HFFc6 (cell line): ENCODE results near the gene OR13C2. TPM values are rescaled to one million over a fixed set of nuclear protein-coding genes. Genes with fewer than 3 reads are reported as not detected.
A peak's percentile ranks its signal among the peaks of the same experiment; 100 is the strongest.
"Not testable (repeated sequence)": the region's sequence is repeated elsewhere in the genome, so short reads cannot be mapped to it uniquely, and the experiment has no call there.

ENCODE experiments used
- DNase-seq: peaks from one replicate; pipeline ENCODE4 v3.0.0-alpha.2; 2018
- H3K27ac Mint-ChIP-seq: 2 replicates; pipeline ENCODE4 v1.8.0; 2020; ENCODE audit warnings: mild to moderate bottlenecking, mixed read lengths
- H3K27me3 Mint-ChIP-seq: 2 replicates; pipeline ENCODE4 v1.8.0; 2021; ENCODE audit warnings: mild to moderate bottlenecking, moderate library complexity, mixed read lengths; ENCODE audit not compliant: insufficient read depth
- H3K36me3 Mint-ChIP-seq: 2 replicates; pipeline ENCODE4 v1.8.0; 2021; ENCODE audit warnings: low read depth, mixed read lengths
- H3K4me1 Mint-ChIP-seq: 2 replicates; pipeline ENCODE4 v1.8.0; 2020; ENCODE audit warnings: low read depth, mixed read lengths
- H3K4me3 Mint-ChIP-seq: 2 replicates; pipeline ENCODE4 v1.8.0; 2020; ENCODE audit warnings: mild to moderate bottlenecking, moderate library complexity, mixed read lengths
- H3K9me3 Mint-ChIP-seq: 2 replicates; pipeline ENCODE4 v1.8.0; 2020; ENCODE audit warnings: mild to moderate bottlenecking, mixed read lengths
- total RNA-seq, 6 experiments: library from RNA; stranded (reverse); fragmentation: NEBNext Ultra II Directional; extraction: Animal tissue kit (Norgen Biotek cat#: 25700); gene quantifications; 2 replicates in 1 of 6; 3 replicates in 5 of 6; pipeline ENCODE4 v1.2.3, GENCODE V29; 2021
- TF ChIP-seq, protein P1 (sequence below): fragments of 200-600 bp; sonication (generic); IDR thresholded peaks from 2 replicates; pipeline ENCODE4 v1.5.0; 2021; ENCODE audit warnings: antibody characterized with exemption, mild to moderate bottlenecking

OR13C2 gene
- total RNA-seq, 6 experiments from 2014 or later = not detected

DNA sequence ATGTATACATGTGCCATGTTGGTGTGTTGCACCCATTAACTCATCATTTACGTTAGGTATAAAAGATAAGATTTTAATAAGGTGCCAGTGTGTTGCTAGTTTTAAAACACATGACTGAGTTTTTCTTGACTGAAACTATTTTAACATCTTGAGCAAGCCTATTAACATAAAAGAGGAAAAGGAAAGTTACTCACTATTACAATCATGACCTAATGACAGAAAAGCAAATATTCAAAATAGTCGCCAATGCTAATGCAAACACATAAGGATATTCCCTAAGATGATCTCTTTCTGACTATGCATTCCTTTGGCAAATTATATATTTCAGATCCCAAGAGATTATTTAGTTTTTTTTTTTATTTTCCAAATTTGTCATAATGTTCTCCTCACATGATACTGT, 5.8 kb upstream of the OR13C2 start:
- Mint-ChIP-seq H3K9me3 (peaks cover 8% of the 10 kb centered on the region), H3K27ac (no peak overlapping the region), H3K27me3 (no peaks in the 10 kb centered on the region), H3K4me1 (no peaks in the 10 kb centered on the region), H3K36me3 (no peaks in the 10 kb centered on the region; the same call in 1 of the 2 replicates), H3K4me3 (no peak overlapping the region)
- no peak for DNase-seq
- TF ChIP-seq, protein P1, sequence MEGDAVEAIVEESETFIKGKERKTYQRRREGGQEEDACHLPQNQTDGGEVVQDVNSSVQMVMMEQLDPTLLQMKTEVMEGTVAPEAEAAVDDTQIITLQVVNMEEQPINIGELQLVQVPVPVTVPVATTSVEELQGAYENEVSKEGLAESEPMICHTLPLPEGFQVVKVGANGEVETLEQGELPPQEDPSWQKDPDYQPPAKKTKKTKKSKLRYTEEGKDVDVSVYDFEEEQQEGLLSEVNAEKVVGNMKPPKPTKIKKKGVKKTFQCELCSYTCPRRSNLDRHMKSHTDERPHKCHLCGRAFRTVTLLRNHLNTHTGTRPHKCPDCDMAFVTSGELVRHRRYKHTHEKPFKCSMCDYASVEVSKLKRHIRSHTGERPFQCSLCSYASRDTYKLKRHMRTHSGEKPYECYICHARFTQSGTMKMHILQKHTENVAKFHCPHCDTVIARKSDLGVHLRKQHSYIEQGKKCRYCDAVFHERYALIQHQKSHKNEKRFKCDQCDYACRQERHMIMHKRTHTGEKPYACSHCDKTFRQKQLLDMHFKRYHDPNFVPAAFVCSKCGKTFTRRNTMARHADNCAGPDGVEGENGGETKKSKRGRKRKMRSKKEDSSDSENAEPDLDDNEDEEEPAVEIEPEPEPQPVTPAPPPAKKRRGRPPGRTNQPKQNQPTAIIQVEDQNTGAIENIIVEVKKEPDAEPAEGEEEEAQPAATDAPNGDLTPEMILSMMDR = no peak

DNA sequence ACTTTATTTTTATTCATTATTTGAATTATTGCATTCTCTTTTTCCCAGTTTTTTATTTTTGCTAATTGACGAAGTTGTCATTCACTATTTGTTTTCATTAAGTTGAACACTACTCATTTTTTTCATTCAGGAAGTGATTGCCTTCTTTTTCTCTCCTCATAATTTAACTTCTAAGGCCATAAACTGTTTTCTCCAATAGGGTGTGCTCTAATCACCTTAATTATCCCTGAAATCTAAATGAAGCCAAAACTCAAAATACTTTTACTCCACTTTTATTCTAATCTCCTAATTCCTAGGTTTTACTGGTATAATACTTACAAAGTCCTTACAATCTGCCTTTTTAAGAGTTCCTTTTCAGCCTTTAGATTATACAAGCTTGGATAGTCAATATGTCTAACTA, 2.9 kb upstream of the OR13C2 start:
- Mint-ChIP-seq H3K4me3 (no peak overlapping the region), H3K27me3 (no peaks in the 10 kb centered on the region), H3K27ac (no peak overlapping the region), H3K36me3 (no peaks in the 10 kb centered on the region; the same call in 1 of the 2 replicates), H3K4me1 (no peaks in the 10 kb centered on the region), H3K9me3 (peaks cover 11% of the 10 kb centered on the region)
- DNase-seq = no peak
- TF ChIP-seq, protein P1 = peak; percentile 16; the same call in 1 of the 2 replicates

DNA sequence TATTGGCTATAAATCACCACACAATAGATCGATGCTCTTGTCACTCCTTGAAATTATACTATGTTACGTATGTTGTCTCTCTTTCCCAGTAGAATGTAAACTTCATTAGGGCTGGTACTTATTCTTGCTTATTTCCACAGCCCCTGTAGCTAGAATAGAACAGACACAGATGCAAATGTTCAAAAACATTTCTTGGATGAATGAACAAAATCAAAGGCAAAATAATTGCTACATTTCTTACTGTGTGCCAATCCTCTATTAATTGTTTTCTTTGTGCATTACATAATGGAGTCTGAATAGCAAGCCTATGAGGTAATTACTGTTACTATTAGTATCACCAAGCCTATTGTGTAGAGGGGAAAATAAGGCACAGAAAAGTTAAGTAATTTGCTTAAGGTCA, 725 bp upstream of the OR13C2 start:
- peaks cover 15% of the 10 kb centered on the region; the same call in 1 of the 2 replicates for H3K9me3 Mint-ChIP-seq
- H3K4me3 Mint-ChIP-seq = no peak overlapping the region
- H3K27ac Mint-ChIP-seq = no peak overlapping the region
- DNase-seq = no peak
- no peaks in the 10 kb centered on the region for H3K27me3 Mint-ChIP-seq
- no peaks in the 10 kb centered on the region for H3K36me3 Mint-ChIP-seq
- no peaks in the 10 kb centered on the region for H3K4me1 Mint-ChIP-seq
- TF ChIP-seq, protein P1 = no peak

DNA sequence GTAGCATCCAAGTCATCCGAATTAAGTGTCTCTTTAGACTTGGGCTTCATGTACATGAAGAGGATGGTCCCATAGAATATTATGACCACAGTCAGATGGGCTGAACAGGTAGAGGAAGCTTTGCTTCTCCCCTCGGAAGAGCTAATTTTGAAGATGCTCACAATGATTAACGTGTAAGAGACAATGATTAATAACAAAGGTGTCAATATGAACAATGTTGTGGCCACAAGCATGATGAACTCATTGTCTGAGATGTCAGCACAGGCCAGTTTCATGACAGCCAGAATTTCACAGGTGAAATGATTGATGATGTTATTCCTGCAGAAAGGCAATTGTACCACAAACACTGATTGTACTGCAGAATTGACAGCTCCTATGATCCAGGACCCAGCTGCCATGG, 626 bp downstream of the OR13C2 start:
- Mint-ChIP-seq H3K9me3 (peaks cover 15% of the 10 kb centered on the region; the same call in 1 of the 2 replicates), H3K27ac (no peak overlapping the region), H3K4me3 (no peak overlapping the region), H3K27me3 (no peaks in the 10 kb centered on the region), H3K36me3 (no peaks in the 10 kb centered on the region), H3K4me1 (no peaks in the 10 kb centered on the region)
- no peak for DNase-seq
- TF ChIP-seq, protein P1 = no peak

DNA sequence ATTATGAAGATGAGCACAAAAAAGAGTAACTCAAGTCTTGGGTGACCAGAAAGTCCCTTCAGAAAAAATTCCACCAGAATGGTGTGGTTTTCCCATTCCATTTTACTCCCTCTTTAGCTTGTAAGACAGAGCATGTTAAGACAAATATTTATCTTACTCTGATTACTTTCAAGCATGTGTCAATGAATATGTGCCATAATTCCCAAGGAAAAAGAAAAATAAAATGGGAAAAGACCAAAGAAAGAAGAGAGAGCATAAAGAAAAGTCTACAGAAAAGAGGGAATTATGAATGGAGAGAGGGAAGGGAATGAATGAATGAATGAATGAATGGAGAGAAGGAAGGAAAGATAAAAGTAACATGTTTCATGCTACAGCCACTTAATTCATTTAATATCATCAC, 6.1 kb downstream of the OR13C2 start, which contains the start of gene OR13C5:
OR13C5 (minus strand) TSS at position 101 of the 400 bp plus-strand sequence; CDS start at position 101, 0 bp downstream.
- H3K36me3 Mint-ChIP-seq, H3K4me3 Mint-ChIP-seq, H3K27me3 Mint-ChIP-seq, H3K4me1 Mint-ChIP-seq, H3K27ac Mint-ChIP-seq, DNase-seq: not testable (repeated sequence)
- H3K9me3 Mint-ChIP-seq = peaks cover 14% of the 10 kb centered on the region; the same call in 1 of the 2 replicates

DNA sequence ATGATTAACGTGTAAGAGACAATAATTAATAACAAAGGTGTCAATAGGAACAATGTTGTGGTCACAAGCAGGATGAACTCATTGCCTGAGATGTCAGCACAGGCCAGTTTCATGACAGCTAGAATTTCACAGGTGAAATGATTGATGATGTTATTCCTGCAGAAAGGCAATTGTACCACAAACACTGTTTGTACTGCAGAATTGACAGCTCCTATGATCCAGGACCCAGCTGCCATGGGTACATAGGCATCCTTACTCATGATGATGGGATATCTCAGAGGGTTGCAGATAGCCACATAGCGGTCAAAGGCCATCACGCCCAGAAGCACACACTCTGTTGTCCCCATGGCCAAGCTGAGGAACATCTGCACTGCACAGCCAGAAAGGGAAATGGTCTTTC, 6.7 kb downstream of the OR13C2 start:
- H3K9me3 Mint-ChIP-seq = peaks cover 13% of the 10 kb centered on the region; the same call in 1 of the 2 replicates
- H3K36me3 Mint-ChIP-seq, H3K4me1 Mint-ChIP-seq, H3K27ac Mint-ChIP-seq, H3K27me3 Mint-ChIP-seq, DNase-seq, H3K4me3 Mint-ChIP-seq: not testable (repeated sequence)

DNA sequence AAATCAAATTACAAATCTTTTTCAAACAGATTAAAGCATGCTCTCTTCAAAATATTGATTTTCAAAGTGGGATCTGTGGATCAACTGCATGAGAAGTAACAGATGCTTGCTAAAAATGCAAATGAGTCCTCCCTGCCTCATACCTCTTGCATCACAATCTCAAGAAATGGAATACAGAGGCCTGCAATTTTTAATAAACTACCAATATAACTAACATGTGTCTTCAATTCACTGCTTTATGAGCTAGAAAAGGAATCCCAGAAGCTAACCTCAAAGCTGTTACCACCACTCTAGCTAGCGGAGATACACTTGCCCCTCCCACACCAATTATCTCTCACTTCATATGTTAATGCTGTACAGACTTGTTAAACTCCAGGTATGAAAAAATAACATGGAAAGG, 15.8 kb downstream of the OR13C2 start:
- H3K27ac Mint-ChIP-seq = no peak overlapping the region
- peaks cover 32% of the 10 kb centered on the region for H3K9me3 Mint-ChIP-seq
- TF ChIP-seq, protein P1 = no peak
- H3K27me3 Mint-ChIP-seq = peaks cover 2% of the 10 kb centered on the region; the same call in 1 of the 2 replicates
- no peak for DNase-seq
- H3K36me3 Mint-ChIP-seq = no peaks in the 10 kb centered on the region; the same call in 1 of the 2 replicates
- H3K4me3 Mint-ChIP-seq = no peak overlapping the region
- H3K4me1 Mint-ChIP-seq = no peaks in the 10 kb centered on the region
